Nucleus accumbens (tissue), 56 donors: ENCODE results near the gene TRPM2.
A peak's percentile ranks its signal among the peaks of the same experiment; 100 is the strongest.
"Not testable (repeated sequence)": the region's sequence is repeated elsewhere in the genome, so short reads cannot be mapped to it uniquely, and the experiment has no call there.

ENCODE experiments used
- DNase-seq, 56 donors: peaks; one replicate each; lab custom pipeline; 2025; lab: John Stamatoyannopoulos, UW

The TRPM2 gene

DNA sequence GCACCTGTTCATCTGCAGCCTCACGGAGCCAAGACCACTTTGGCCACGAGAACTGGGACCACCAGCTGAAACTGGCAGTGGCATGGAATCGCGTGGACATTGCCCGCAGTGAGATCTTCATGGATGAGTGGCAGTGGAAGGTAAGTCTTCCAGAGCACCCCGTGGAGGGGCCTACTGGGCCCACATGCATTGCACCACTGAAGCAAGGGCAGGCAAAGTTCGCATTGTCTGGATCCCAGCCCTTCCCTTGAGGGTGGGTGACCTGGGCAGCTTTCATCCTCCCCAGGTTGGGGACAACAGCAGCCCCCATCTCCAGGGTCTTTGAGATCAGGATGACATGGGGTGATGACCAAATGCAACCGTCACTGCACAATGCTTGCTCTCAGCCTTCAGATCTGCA lies 37.5 kb downstream of the TRPM2 start:
- no peak for DNase-seq

DNA sequence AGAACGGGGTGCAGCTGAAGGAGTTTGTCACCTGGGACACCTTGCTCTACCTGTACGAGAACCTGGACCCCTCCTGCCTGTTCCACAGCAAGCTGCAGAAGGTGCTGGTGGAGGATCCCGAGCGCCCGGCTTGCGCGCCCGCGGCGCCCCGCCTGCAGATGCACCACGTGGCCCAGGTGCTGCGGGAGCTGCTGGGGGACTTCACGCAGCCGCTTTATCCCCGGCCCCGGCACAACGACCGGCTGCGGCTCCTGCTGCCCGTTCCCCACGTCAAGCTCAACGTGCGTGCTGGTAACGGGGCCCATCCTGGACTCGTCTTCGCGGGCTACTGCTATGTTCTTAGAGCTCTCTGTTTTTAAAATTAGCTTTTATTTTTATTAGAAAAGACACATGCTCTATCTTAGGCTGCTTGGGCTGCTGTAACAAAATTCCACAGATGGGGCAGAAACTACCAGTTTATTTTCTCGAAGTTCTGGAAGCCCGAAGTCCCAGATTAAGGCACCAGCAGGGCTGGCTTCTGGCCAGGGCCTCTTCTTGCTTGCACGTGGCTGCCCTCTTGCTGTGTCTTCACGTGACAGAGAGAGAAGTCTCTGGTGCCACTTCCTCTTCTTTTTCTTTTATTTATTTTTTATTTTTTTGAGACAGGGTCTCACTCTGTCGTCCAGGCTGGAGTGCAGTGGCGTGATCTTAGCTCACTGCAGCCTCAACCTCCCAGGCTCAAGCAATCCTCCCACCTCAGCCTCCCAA lies 38.1 kb downstream of the TRPM2 start:
- peak in 1 of 56 donors; percentile 12 for DNase-seq

DNA sequence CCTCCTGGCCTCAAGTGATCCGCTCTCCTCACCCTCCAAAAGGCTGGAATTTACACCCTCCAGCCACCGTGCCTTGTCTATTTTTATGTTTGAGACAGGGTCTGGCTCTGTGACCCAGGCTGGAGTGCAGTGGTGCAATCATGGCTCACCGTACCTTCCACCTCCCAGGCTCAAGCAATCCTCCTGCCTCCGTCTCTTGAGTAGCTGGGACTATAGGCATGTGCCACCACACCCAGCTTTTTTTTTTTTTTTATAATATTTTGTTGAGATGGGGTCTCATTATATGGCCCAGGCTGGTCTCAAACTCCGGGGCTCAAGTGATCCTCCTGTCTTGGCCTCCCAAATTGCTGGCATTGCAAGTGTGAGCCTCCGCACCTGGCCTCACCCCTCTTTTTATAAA lies 38.8 kb downstream of the TRPM2 start:
- no peak for DNase-seq

DNA sequence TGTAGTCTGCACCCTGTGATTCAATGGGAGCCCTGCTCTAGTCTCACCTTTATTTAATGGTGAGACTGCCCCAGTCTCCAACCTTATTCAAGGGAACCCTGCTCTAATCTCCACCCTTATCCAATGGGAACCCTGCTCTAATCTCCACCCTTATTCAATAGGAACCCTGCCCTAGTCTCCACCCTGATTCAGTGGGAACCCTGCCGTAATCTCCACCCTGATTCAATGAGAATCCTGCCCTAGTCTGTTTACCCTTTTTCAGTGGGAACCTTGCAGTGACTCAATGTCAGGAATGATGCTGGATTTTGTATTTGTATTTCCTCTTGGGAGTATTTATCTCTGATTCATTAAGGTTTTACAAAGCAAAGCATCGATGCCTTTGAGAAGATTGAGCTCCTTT lies 39.5 kb downstream of the TRPM2 start:
- DNase-seq = no peak

DNA sequence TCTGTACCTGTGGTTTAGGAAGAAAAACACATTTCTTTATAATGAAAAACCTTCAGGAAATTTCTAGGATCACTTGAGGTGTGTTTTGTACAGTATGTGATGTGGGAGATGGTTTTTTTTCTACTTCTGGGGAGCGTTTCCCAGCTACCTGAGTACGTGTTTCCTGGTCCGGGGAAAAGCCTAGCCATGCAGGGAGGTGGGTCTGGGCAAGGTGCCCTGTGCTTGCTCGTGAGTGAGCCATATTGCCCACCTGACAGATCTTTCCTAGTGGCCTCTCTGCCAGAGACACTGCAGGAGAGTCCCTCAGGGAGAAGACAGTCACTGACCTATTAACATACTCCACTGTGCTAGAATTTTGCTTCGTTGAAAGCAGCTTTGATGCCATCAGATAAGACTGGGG lies 41.3 kb downstream of the TRPM2 start:
- DNase-seq = no peak

DNA sequence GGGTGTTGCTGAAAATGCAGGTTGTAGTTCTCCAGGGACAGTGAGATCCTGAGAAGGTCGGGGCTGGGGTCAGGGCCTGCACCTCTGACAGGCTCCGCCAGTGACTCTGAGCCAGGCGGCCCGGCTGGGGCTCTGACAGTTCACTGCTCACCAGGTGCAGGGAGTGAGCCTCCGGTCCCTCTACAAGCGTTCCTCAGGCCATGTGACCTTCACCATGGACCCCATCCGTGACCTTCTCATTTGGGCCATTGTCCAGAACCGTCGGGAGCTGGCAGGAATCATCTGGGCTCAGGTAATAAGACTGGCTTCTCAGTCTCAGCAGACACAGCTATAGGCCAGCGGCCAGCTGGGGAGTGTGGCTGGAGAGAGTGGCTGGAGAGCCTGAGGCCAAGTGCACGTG lies 41.8 kb downstream of the TRPM2 start:
- no peak for DNase-seq

DNA sequence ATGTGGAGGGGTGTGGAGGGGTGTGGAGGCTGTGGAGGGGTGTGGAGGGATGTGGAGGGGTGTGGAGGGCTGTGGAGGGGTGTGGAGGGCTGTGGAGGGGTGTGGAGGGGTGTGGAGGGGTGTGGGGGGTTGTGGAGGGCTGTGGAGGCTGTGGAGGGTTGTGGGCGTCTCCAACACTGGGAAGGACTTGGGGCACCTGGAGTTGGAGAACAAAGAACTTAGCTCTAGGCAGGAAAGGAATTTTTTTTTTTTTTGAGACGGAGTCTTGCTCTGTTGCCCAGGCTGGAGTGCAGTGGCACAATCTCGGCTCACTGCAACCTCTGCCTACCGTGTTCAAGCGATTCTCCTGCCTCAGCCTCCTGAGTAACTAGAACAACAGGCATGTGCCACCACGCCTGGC lies 43.4 kb downstream of the TRPM2 start:
- not testable (repeated sequence) for DNase-seq

DNA sequence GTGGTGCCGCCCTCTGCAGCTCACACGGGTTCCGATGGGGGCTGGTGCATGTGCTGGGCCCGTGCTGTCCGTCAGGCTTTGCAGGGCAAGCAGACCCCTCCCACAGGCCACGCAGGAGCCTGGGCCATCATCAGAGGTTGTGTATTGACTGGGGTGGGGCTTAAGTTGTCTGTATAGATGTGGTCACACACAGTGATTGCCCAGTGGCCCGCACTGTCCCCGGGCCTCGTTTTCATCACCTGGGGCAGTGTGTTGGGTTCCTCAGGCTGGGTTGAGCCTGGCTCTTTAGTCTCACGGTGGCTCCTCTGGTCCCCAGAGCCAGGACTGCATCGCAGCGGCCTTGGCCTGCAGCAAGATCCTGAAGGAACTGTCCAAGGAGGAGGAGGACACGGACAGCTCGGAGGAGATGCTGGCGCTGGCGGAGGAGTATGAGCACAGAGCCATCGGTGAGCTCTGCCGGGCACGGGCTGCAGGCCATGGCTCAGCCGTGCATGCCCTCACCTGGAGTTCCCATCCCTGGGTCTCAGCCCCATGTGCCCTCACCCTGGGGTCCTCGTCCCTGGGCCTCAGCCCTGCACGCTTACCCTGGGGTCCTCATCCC lies 44.1 kb downstream of the TRPM2 start:
- DNase-seq = no peak

DNA sequence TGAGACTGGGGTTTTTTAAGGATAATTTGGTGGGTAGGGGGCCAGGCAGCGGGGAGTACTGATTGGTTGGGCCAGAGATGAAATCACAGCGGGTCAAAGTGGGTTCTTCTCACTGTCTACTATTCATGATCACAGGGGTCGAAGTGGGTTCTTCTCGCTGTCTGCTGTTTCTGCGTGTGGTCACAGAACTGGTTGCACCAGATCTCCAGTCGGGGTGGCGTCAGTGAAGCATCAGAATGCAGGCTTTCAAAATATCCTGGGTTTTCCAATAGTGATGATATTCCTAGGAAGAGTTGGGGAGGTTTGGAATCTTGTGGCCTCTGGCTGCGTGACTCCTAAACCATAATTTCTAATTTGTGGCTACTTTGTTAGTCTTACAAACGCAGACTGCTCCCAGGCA lies 45.1 kb downstream of the TRPM2 start:
- DNase-seq = no peak

DNA sequence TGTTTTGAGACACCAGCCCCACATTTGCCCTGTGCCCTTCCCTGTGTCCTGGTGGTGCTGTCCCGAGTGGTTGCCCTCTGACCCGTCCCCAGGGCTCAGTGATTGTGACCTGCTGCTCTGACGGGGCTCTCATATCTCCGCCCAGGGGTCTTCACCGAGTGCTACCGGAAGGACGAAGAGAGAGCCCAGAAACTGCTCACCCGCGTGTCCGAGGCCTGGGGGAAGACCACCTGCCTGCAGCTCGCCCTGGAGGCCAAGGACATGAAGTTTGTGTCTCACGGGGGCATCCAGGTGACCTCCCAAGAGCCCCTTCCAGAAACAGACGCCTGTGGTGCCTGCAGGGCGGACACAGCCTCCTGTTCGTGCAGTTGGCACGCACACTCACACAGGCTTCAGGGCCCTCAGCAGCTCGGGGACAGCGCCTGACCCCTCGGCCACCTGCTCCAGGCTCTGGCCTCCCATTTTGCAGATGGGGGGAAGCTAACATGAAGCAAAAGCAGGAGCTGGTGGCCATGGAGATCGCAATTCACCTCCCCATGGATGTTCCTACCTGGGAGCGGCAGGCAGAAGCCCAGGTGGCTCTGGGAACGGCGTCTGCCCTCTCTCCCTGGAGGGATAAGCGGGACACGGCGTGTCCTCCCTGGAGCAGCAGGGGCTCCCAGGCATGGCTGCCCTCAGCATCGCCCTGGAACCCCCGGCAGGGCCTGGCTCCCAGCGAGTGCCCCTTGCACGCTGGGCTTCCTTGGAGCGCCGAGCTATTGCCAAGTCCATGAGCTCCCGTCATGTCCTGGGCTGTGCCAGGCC lies 45.9 kb downstream of the TRPM2 start:
- no peak for DNase-seq

DNA sequence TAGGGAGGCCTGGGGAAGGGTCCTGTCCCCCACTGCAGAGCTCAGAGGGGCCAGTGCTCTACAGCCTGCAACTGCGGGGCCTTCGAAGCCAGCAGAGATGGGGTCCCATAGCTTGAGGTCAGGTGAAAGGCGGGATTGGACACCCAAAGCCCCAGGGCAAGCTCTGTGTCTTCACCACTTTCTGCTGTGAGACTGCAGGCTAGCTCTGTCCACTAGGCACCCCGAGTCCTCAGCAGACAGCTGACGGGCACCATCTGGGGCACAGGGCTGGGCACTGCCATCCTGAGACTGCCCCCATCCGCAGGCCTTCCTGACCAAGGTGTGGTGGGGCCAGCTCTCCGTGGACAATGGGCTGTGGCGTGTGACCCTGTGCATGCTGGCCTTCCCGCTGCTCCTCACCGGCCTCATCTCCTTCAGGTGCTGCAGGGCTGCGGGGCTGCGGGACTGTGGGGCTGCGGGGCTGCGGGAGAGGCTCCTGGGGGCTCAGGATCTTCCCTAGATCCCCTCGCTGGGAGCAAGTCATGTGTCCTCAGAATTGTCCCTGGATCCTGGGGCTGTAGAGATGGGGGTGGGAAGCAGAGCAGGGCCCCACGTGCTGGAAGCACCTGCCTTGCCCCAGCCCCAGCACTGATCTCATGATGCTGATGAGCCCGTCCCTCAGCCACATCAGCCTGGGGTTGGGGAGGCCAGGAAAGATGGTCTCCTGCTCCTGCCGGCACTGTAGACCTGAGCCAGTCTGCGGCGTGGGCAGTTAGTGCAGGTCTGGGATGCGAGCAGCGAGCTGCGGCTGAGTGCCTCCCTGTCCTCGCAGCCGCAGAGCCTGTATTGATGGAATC lies 46.8 kb downstream of the TRPM2 start:
- DNase-seq = no peak

DNA sequence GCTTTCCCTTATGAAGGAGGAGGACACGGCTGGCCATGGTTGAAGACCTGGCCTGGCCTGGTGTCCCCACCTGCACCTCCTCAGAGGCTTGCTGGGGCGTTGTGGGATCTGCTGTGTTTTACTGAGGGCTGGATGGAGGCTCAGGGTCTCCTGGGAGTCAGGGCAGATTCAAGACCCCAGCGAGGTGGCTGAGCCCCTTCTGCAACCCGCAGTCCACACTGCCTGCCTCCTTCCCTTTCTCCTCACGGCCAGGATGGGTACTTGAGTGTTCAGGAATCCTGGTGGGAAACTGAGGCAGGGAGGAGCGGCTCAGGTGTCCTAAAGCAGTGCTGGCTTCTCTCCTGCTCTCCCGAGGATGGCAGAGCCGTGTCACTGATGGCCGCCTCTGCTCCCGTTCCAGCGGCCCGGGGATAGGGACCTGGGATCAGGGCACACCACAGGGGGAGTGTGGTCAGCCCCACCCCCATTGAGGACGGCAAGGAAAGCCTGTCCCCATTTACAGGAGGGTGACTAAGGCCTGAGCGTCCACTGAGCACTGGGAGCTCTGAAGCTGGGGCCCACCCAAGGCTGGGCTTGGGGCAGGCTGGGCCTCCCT lies 47.5 kb downstream of the TRPM2 start:
- DNase-seq = no peak

DNA sequence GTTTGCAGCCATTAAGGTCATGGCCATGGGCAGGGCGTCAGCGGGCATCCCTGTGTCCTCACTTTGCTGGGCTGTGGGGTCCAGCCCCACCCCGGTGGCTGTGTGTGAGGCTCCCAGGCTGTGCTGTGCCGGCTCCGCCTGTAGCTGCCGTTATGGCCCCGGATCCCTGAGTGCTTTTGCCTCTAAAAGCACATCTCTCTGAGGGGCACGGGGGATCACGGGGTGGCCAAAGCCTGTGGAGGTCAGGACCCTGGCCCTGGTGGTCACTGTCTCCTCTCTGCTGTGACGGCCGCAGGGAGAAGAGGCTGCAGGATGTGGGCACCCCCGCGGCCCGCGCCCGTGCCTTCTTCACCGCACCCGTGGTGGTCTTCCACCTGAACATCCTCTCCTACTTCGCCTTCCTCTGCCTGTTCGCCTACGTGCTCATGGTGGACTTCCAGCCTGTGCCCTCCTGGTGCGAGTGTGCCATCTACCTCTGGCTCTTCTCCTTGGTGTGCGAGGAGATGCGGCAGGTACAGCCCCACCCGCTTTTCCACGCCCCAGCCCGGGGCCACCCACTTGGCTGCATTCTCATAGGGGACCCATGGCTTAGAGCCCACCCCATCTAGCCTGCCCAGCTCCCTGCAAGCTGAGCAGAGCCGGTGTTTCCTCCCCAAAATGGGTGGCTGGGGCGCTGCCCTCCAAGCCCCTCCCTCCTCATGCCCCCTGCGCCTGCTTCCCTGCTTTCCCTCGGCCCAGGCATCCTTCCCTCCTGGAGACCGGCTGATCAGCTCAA lies 48.2 kb downstream of the TRPM2 start:
- DNase-seq = no peak

DNA sequence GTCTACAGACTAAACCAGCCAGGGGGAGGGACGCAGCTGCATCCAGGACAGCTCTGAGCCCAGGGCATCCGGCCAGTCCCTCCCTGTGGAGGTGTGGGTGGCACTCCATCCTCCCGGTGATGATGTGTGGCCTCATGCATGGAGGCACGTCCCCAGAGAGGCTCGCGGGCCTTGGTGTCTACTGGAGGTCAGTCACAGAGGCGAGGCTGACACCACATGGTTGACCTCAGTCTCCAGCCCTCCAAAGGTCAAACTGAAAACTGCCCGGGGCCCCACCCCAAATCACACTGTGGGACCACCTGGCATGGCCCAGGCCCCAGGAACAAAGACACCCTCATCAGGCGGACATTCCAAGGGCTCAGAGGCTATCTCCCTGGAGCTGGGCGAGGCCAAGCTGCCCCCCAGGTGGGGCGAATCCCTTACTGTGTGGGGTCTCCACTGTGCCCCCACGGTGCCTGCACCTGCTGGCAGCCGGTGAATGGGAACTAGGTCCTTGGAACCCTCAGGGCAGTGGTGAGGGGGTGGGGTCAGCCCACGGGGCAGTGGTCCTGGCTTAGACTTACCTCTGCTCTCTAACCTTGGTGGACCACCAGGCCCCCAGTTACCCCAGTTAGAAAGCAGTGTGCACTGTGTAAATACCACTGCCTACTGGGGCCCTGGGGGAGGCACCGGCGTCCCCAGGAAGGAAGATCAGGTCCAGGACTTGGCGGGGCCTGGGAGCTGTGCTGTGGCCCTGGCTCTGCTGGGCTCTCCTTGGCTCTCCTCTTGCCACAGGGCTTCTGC lies 49.1 kb downstream of the TRPM2 start:
- DNase-seq = no peak

DNA sequence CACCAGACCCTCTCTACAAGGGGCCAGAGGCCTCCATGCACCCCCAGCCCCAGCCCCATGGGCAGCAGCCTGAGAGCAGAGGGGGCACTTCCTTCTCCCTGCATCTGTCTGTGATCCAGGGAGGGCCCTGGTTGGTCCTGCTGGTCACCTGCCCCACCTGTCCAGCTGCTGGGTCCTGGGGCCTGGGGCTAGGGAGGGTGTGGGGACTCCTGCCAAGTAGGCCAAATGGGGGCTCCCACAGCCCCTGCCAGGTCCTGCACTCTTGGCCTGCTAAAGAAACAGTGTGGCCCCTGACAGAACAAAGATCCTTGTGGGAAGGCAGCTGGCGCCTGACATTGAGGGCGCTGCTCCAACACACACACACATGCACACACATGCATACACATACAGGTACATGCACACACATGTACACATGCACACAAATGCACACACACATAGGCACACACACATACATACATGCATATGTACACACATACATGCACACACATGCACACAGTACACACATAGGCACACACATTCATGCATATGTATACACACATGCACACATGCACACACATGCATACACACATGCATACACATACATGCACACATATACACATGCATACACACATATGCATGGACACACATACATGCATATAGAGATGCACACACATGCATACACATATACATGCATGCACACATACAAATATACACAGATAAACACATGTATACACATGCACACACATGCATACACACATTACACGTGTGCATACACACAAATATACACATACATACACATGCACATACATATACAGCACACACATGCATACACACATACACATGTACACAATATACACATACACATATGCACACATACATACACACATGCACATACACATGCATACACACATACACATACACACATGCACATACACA lies 49.9 kb downstream of the TRPM2 start:
- DNase-seq = no peak

DNA sequence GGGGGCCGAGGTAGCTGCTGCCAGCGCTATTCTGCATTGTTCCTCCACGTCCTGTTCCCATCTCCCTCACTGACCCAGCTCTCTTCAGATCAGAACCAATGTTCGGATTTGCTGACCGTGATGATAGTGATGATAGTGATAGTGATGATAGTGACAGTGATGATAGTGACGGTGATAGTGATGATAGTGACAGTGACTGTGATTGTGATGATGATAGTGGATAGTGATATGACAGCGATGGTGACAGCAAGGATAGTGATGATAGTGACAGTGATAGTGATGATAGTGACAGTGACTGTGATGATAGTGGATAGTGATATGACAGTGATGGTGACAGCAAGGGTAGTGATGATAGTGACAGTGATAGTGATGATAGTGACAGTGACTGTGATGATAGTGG lies 51.1 kb downstream of the TRPM2 start:
- DNase-seq = not testable (repeated sequence)

DNA sequence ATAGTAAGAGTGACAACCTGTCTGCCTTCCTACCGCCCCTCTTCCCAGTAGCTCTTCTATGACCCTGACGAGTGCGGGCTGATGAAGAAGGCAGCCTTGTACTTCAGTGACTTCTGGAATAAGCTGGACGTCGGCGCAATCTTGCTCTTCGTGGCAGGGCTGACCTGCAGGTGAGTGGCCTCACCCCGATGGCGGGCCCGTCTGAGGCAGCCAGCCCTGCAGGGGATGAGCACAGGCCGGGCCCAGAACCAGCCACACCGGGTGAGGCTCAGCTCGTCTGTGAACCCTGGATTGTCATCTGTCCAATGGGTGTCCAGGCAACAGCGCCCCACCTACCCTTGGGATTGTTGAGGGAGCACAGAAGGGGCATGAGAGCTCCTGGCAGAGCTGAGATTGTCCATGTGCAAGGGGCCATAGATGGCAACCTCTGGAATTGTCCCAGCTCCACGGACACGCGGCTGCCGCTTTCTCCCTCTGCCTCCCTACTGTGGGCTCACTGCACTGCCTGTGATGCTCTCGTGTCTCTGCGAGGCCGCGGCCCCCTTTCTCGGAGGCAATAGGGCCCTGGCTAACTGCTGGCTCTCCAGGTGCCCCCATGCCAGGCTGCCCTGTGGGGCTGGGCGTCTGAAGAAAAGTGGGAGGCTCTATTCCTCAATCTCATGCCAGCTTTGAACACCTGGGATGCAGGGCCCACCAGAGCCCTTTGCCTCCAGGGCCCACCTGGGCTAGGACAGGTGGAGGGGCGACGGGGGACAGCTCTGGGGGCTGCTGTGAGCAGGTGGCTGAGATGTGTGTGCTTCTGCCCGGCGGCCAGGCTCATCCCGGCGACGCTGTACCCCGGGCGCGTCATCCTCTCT lies 51.9 kb downstream of the TRPM2 start:
- DNase-seq = no peak
